ENCODE results near the gene TNFRSF9.

DNA sequence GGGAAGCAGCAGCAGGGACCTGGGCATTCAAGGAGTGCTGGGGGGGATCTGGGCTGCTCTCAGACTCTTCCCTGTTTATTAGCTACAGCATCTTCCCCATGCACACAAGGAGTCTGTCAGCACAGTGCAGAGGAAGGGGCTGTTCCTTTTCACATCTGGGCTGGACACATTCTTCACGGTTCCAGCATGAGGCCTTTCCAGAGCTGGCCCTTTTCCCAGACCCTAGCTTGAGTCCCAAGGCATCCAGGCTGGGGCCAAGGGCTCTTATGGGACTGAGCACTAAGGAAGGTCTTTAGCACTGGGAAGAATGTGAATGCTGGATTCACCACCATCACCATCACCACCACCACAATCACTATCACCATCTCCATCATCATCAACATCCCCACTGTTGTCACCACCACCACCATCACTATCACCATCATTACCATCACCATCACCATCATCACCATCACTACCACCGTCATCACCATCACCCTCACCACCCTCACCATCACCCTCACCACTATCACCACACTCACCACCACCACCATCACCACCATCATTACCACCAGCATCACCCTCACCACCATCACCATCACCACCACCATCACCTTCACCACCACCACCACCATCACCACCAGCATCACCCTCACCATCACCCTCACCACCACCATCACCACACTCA is 49.3 kb upstream of the TNFRSF9 start:
- TF ChIP-seq EZH2phosphoT487 (IDR thresholded peaks at IDR 0.05; ENCODE audit: insufficient read depth, low read depth) (no peak), EZH2 (IDR thresholded peaks at IDR 0.05; ENCODE audit: insufficient read depth, poor library complexity, severe bottlenecking) (no peak)
